GM06990 (cell line): ENCODE measurements around the gene TFAP2D.
A peak's percentile ranks its signal among the peaks of the same experiment; 100 is the strongest.

Experiments
- DNase-seq: peaks from one replicate; pipeline ENCODE4 v3.0.0-alpha.2; 2011; ENCODE audit not compliant: insufficient read length; ENCODE audit errors: extremely low read depth
- H3K27me3 ChIP-seq: replicated peaks from 2 replicates; pipeline ENCODE4 v1.6.0; 2011; ENCODE audit warnings: low read length; ENCODE audit not compliant: control insufficient read depth, insufficient read depth
- H3K36me3 ChIP-seq: 2 replicates; pipeline ENCODE4 v1.5.1; 2011; ENCODE audit warnings: low read length; ENCODE audit not compliant: control insufficient read depth, insufficient read depth
- H3K4me3 ChIP-seq: replicated peaks from 2 replicates; pipeline ENCODE4 v1.5.1; 2011; ENCODE audit warnings: low read depth, mild to moderate bottlenecking, control low read depth, low read length
- TF ChIP-seq, protein P1 (sequence below): IDR thresholded peaks from 2 replicates; pipeline ENCODE4 v1.5.1; 2011; ENCODE audit warnings: low read length, control low read depth, mild to moderate bottlenecking, inconsistent platforms; ENCODE audit not compliant: insufficient read depth, poor library complexity, severe bottlenecking

The TFAP2D gene

DNA sequence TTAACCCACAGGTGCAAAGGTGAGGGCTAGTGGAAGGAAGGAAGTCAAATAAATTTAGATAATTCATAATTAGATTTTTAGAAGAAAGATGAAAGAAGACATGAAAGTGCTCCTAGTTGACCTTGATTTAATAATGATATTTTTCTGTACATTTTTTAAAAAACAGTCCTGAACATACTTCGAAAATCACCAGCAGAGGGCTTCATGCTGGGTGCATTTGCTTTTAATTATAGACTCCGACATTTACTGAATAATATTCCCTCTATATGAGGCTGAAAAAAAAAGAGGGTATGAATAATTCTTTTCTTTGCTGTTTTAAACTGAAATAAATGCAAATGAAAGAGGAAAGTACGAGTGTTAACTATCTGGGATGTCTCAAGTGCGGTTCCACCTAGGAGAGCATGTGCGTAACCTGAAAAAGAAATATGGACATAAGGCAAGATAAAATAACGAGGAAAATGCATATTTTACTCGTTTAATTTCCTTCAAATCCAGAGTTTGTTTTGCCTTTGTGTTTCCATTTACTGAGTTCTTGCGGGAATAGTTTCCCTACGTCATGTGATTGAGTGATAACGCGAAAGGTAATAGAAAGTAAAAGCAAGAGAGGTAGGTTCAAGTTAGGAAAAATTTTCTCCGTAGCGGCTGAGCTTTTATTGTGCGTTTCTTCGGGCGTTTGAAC lies 102.2 kb downstream of the TFAP2D start:
- DNase-seq = no peak
- Histone ChIP-seq H3K27me3 (peaks cover 1% of the 10 kb centered on the region), H3K36me3 (no peaks in the 10 kb centered on the region), H3K4me3 (peak overlapping the region; percentile 60)
- TF ChIP-seq, protein P1, sequence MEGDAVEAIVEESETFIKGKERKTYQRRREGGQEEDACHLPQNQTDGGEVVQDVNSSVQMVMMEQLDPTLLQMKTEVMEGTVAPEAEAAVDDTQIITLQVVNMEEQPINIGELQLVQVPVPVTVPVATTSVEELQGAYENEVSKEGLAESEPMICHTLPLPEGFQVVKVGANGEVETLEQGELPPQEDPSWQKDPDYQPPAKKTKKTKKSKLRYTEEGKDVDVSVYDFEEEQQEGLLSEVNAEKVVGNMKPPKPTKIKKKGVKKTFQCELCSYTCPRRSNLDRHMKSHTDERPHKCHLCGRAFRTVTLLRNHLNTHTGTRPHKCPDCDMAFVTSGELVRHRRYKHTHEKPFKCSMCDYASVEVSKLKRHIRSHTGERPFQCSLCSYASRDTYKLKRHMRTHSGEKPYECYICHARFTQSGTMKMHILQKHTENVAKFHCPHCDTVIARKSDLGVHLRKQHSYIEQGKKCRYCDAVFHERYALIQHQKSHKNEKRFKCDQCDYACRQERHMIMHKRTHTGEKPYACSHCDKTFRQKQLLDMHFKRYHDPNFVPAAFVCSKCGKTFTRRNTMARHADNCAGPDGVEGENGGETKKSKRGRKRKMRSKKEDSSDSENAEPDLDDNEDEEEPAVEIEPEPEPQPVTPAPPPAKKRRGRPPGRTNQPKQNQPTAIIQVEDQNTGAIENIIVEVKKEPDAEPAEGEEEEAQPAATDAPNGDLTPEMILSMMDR = peak; percentile 50

DNA sequence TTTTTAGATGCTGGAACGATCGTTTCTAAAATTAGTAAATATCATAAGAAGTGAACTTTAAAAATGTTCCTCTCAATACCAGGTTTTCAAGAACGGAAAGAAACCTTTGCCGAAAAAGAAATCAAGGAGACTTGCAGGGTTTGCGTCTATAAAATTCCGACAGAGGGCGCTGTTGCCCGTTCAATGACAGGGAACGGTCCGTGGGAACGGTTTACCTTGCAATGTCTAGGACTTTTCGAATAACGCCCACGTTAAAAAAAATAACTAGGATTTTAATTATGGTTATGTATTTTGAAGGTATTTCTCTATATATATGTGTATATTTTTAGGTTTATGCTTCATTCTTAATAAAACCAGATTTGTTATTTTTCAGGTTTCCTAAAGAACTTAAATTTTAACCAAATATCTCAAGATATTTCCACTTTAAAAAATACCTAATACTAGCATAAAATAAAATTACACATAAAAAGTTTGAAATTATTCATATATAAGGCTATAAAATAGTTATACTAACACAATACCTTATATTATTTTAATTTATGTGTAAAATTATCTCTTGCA lies 102.9 kb downstream of the TFAP2D start:
- peaks cover 1% of the 10 kb centered on the region for H3K27me3 ChIP-seq
- H3K4me3 ChIP-seq = peak overlapping the region; percentile 60
- TF ChIP-seq, protein P1 = peak; percentile 71
- peak; percentile 35 for DNase-seq
- H3K36me3 ChIP-seq = no peaks in the 10 kb centered on the region

DNA sequence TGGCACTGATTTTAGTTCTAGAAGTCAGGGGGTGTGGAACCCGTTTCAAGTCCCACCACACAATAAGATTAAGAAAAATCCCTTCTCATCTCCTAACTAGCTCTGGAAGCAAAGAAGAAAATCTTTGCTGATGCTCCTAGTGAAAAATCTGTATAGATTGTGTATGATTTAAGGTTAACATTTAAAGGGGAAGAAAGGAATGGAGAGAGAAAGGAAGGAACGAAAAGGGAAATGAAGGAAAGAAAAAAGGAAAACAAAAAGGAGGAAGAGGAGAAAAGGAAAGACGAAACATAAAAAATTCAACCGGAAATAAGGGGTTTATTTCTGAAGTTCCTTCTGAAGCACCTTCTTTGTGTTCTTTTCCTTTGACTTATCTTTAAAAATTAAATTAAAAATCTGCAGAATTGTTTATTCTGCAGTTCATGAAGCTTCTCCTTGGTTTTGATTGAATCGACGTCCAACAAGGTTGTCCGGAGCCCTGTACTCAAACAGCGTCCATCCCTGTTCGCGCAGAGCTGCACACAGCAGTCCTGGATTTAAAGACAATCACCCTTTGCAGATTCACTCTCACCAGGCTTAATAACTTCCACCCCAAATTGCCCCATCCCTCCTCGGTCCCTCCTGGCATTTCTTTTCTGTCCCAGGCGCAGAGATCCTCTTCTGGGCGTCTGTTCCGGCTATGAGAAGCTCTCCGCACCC lies 103.8 kb downstream of the TFAP2D start:
- TF ChIP-seq, protein P1 = no peak
- Histone ChIP-seq H3K36me3 (no peaks in the 10 kb centered on the region), H3K27me3 (peaks cover 1% of the 10 kb centered on the region), H3K4me3 (no peak overlapping the region)
- no peak for DNase-seq

DNA sequence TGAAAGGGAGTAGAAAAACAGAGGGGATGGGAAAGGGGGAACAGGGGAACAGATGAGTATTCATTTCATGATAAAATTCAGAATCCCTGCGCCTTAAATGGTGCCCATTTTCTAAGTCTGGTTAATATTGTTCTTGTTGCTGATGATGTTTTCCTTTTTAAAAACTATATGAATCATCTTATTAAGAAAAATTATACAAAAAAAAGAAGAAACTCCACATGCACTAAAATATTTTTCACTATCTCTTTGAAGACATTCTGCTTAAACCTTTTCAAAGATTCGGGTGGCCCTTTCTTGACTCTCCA lies 104.3 kb downstream of the TFAP2D start:
- Histone ChIP-seq H3K27me3 (peaks cover 3% of the 10 kb centered on the region), H3K4me3 (no peak overlapping the region), H3K36me3 (no peaks in the 10 kb centered on the region)
- no peak for DNase-seq
- TF ChIP-seq, protein P1 = no peak

DNA sequence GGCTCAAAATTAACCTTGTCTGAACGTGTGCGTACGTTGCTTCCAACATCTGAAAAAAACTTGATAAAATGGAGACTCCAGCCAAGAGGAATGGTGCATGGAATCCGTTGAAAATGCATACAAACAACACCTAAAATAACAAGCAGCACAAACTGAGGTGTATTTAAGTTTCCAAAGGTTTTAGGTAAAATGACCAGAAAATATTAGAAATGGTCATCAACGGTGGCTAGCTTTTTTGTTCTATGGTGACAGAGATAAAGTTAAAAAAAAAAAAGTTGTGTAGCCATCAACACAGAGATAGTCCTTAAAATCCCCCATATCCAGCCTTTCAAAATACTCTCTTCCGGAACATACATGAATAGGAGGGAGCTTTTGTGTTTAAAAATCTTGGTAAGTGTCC lies 104.7 kb downstream of the TFAP2D start:
- Histone ChIP-seq H3K36me3 (no peaks in the 10 kb centered on the region), H3K27me3 (peaks cover 3% of the 10 kb centered on the region), H3K4me3 (no peak overlapping the region)
- TF ChIP-seq, protein P1 = no peak
- no peak for DNase-seq
